GM19468 (cell line): ENCODE results near the gene RILP.

ENCODE experiments used
- ATAC-seq: cut with Tn5 transposase; IDR thresholded peaks from one replicate; pipeline ENCODE4 v1.9.1; 2021; ENCODE audit warnings: mild to moderate bottlenecking, moderate library complexity, moderate number of reproducible peaks; ENCODE audit not compliant: unreplicated experiment; ENCODE audit errors: extremely low read depth

The RILP gene

GRCh38 chr17:1629504-1630310, 20.0 kb downstream of the RILP start:
- no peak for ATAC-seq

GRCh38 chr17:1628856-1629503, 20.7 kb downstream of the RILP start:
- peak; percentile 20 for ATAC-seq

GRCh38 chr17:1627982-1628855, 21.4 kb downstream of the RILP start, which contains the start of gene SLC43A2:
SLC43A2 (minus strand) TSS chr17:1628834; CDS start chr17:1627874, 960 bp downstream.
- ATAC-seq: no peak

- no peak for ATAC-seq
These were observed 22.3 kb downstream of the RILP start for GRCh38 chr17:1627182-1627981.

- ATAC-seq: no peak
These were observed 23.3 kb downstream of the RILP start for GRCh38 chr17:1626333-1626732.

- ATAC-seq: no peak
These were observed 24.1 kb downstream of the RILP start for GRCh38 chr17:1625581-1625980.

GRCh38 chr17:1625053-1625452, 24.6 kb downstream of the RILP start:
- no peak for ATAC-seq

GRCh38 chr17:1624650-1625049, 25.0 kb downstream of the RILP start:
- no peak for ATAC-seq

- ATAC-seq: no peak
These were observed 26.5 kb downstream of the RILP start for GRCh38 chr17:1623057-1623630.

GRCh38 chr17:1621273-1621954, 28.3 kb downstream of the RILP start:
- ATAC-seq: no peak

GRCh38 chr17:1620486-1620885, 29.2 kb downstream of the RILP start:
- no peak for ATAC-seq

GRCh38 chr17:1617620-1618174, 32.0 kb downstream of the RILP start:
- ATAC-seq: no peak

- ATAC-seq: no peak
These were observed 33.6 kb downstream of the RILP start for GRCh38 chr17:1616101-1616500.

GRCh38 chr17:1612400-1612799, 37.3 kb downstream of the RILP start:
- no peak for ATAC-seq

- no peak for ATAC-seq
These were observed 38.0 kb downstream of the RILP start for GRCh38 chr17:1611715-1612114.

GRCh38 chr17:1608676-1609075, 41.0 kb downstream of the RILP start:
- ATAC-seq: no peak

GRCh38 chr17:1607971-1608320, 41.7 kb downstream of the RILP start:
- ATAC-seq: no peak

GRCh38 chr17:1606352-1606985, 43.2 kb downstream of the RILP start:
- no peak for ATAC-seq
